ENCODE results near the gene ARL14. TPM values are rescaled to one million over a fixed set of nuclear protein-coding genes. Genes with fewer than 3 reads are reported as not detected.
A peak's percentile ranks its signal among the peaks of the same experiment; 100 is the strongest.

Gene ARL14
- total and polyA plus RNA-seq, 12 donors: not detected

DNA sequence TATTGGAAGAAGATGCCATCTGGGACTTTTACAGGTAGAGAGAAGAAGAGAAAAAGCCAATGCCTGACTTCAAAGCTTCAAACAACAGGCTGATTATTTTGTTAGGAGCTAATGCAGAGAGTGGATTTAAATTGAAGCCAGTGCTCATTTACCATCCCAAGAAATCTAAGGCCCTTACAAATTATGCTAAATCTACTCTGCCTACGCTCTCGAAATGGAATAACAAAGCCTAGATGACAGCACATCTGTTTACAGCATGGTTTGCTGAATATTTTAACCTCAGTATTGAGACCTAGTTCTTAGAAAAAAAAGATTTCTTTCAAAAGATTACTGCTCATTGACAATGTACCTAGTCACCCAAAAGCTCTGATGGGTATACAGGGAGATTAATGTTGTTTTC, 16.2 kb downstream of the ARL14 start:
- Histone ChIP-seq H3K27me3 (no peaks in the 10 kb centered on the region), H3K9me3 (peaks cover 0 to 5% (median 0%) of the 10 kb centered on the region in 11 donors), H3K27ac (no peak overlapping the region), H3K4me1 (peaks cover 0 to 9% (median 4%) of the 10 kb centered on the region in 9 donors), H3K36me3 (no peaks in the 10 kb centered on the region), H3K4me3 (no peak overlapping the region)
- 91 to 97% methylated on average over 2 of the region's 2 CpGs for WGBS, 2 donors
- ATAC-seq (no peak), DNase-seq (no peak)
- intact Hi-C loops (cut with DNase I): no loop called here
- TF ChIP-seq, protein P1, sequence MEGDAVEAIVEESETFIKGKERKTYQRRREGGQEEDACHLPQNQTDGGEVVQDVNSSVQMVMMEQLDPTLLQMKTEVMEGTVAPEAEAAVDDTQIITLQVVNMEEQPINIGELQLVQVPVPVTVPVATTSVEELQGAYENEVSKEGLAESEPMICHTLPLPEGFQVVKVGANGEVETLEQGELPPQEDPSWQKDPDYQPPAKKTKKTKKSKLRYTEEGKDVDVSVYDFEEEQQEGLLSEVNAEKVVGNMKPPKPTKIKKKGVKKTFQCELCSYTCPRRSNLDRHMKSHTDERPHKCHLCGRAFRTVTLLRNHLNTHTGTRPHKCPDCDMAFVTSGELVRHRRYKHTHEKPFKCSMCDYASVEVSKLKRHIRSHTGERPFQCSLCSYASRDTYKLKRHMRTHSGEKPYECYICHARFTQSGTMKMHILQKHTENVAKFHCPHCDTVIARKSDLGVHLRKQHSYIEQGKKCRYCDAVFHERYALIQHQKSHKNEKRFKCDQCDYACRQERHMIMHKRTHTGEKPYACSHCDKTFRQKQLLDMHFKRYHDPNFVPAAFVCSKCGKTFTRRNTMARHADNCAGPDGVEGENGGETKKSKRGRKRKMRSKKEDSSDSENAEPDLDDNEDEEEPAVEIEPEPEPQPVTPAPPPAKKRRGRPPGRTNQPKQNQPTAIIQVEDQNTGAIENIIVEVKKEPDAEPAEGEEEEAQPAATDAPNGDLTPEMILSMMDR (IDR thresholded peaks at IDR 0.05): no peak

DNA sequence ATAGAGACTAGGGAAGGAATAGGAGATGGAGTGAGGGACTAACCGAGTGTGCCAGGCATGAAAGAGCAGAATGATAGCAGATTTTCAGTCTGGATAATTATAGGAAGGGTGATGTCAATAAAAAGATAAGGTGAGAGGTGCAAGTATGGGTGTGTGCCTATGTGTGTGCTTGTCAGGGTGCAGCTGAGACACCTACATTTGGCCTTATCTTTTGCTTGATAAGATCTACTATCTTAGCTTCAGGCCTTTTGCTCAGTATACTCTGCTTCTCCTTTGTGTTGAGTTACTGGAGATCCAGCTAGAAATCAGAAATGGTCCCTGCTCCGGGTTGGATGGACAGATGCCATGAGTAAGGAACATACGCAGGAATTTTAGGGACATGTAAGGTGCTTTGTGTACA, 17.4 kb downstream of the ARL14 start:
- H3K27me3 ChIP-seq: no peaks in the 10 kb centered on the region
- H3K27ac ChIP-seq: no peak overlapping the region
- ATAC-seq (no peak), DNase-seq (no peak)
- no peaks in the 10 kb centered on the region for H3K36me3 ChIP-seq
- peaks cover 0 to 5% (median 0%) of the 10 kb centered on the region in 11 donors for H3K9me3 ChIP-seq
- H3K4me3 ChIP-seq: no peak overlapping the region
- intact Hi-C loops (cut with DNase I): no loop called here
- WGBS, 2 donors: 83 to 88% methylated on average over 3 of the region's 3 CpGs
- H3K4me1 ChIP-seq: peaks cover 0 to 17% (median 9%) of the 10 kb centered on the region in 9 donors
- TF ChIP-seq, protein P1 (IDR thresholded peaks at IDR 0.05): no peak

DNA sequence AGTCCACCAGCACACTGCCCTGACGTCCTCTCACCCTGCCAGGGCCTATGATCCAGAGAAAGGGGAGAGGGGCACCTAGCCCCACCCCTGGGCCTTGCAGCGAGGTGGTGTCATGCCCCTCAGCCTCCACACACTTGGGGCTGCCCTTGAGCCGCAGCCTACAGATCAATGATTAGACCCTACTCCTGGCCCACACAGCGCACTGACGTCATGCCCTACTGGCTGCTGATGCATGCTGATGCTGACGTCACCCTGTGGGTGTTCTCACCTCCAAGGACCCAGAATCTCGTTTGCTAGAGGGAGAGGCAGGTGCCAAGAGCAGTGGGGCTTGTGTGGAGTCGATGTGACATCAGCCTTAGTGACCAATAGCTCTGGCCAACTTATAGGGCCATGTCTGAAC, 18.0 kb downstream of the ARL14 start:
- Histone ChIP-seq H3K27me3 (no peaks in the 10 kb centered on the region), H3K9me3 (peaks cover 0 to 5% (median 0%) of the 10 kb centered on the region in 11 donors), H3K4me1 (peaks cover 0 to 17% (median 9%) of the 10 kb centered on the region in 9 donors), H3K36me3 (no peaks in the 10 kb centered on the region), H3K4me3 (no peak overlapping the region), H3K27ac (no peak overlapping the region)
- DNase-seq: no peak
- intact Hi-C loops (cut with DNase I): no loop called here
- peak in 1 of 8 donors; percentile 34 for ATAC-seq
- TF ChIP-seq, protein P1 (IDR thresholded peaks at IDR 0.05): no peak
- 85% methylated on average over 8 of the region's 8 CpGs for WGBS, 2 donors

DNA sequence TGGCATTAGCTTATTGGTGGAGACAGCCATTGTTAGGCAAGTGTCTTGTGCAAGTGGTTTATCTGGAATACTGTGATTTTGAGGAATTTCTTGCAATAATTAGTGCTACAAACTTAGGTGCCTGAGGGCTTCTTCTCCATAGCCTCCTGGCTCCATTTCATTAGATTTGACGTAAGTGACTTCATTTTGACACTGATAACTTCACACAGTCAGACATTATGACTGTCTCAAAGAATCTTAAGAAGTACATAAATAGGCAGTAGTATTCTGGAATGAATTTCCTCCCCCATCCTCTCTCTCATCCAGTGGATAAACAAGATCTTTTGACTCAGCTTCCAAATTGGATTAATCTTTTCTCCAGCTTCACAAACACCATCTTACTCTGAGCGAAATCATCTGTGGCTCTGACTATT, 19.0 kb downstream of the ARL14 start:
- TF ChIP-seq, protein P1 (IDR thresholded peaks at IDR 0.05): no peak
- peaks cover 0 to 5% (median 0%) of the 10 kb centered on the region in 11 donors for H3K9me3 ChIP-seq
- no peak overlapping the region for H3K27ac ChIP-seq
- no peaks in the 10 kb centered on the region for H3K36me3 ChIP-seq
- peaks cover 0 to 17% (median 9%) of the 10 kb centered on the region in 9 donors for H3K4me1 ChIP-seq
- no peak overlapping the region for H3K4me3 ChIP-seq
- DNase-seq (no peak), ATAC-seq (peak in 1 of 8 donors; percentile 34)
- WGBS, 2 donors: 66 to 73% methylated on average over 2 of the region's 2 CpGs
- intact Hi-C loops (cut with DNase I): no loop called here
- no peaks in the 10 kb centered on the region for H3K27me3 ChIP-seq

Data from heart right ventricle (tissue), 16 donors.